Liver (tissue), 2 donors: ENCODE measurements around the gene PHIP.

Experiments
- GABPA ChIP-seq, 2 donors: IDR thresholded peaks in 1 of 2; conservative IDR thresholded peaks in 1 of 2; 2 replicates each; pipeline ENCODE4 v1.6.1; 2016; ENCODE audit warnings: antibody characterized with exemption in 2 of 2, mild to moderate bottlenecking in 1 of 2, moderate library complexity in 1 of 2
- TAF1 ChIP-seq: conservative IDR thresholded peaks from 2 replicates; pipeline ENCODE4 v1.6.1; 2016; ENCODE audit warnings: antibody characterized with exemption, mild to moderate bottlenecking
- donor health status: healthy.

GRCh38 chr6:79004239-79004638 lies 73.8 kb downstream of the PHIP start:
- TF ChIP-seq GABPA (IDR thresholded peaks at IDR 0.05 in 1 of 2, conservative IDR thresholded peaks at IDR 0.05 in 1 of 2) (no peak), TAF1 (no peak)
